ENCODE data around the gene PRPH2. TPM values are rescaled to one million over a fixed set of nuclear protein-coding genes. Genes with fewer than 3 reads are reported as not detected.
A peak's percentile ranks its signal among the peaks of the same experiment; 100 is the strongest.

Gene PRPH2
- total and polyA plus RNA-seq, 2 of the 13 experiments (the other 11 are each of a cell fraction or from before 2014, with no cell fraction given) = 0.03 to 0.04 TPM

- TF ChIP-seq PRDM4 (CRISPR knock-in tag; IDR thresholded peaks at IDR 0.05; ENCODE audit: borderline replicate concordance) (0 out of 2 replicates have a peak, but pooled peaks have one; percentile 76), UBTF (CRISPR knock-in tag; IDR thresholded peaks at IDR 0.05) (peak; percentile 67; the same call in 1 of the 2 replicates), ZFP37 (CRISPR knock-in tag; IDR thresholded peaks at IDR 0.05; ENCODE audit: borderline replicate concordance) (no peak), NFE2L1 (CRISPR knock-in tag; IDR thresholded peaks at IDR 0.05; ENCODE audit: borderline replicate concordance) (no peak), MXD3 (CRISPR knock-in tag; IDR thresholded peaks at IDR 0.05) (peak; percentile 65), PHF5A (CRISPR knock-in tag; IDR thresholded peaks at IDR 0.05; ENCODE audit: low read depth, unreplicated experiment) (peak; percentile 59), TBX2 (CRISPR knock-in tag; IDR thresholded peaks at IDR 0.05; ENCODE audit: borderline replicate concordance) (peak; percentile 49; the same call in 1 of the 2 replicates), ARNT2 (CRISPR knock-in tag; IDR thresholded peaks at IDR 0.05; ENCODE audit: low read depth) (peak; percentile 47; the same call in 1 of the 2 replicates), ZNF234 (CRISPR knock-in tag; conservative IDR thresholded peaks at IDR 0.05) (no peak), CEBPB (IDR thresholded peaks at IDR 0.05; ENCODE audit: borderline replicate concordance, low read depth, low read length) (no peak), NCOA5 (CRISPR knock-in tag; IDR thresholded peaks at IDR 0.05) (no peak), KLF15 (CRISPR knock-in tag; IDR thresholded peaks at IDR 0.05; ENCODE audit: borderline replicate concordance) (no peak), NFE2L2 (IDR thresholded peaks at IDR 0.05; ENCODE audit: low read length) (no peak), ELF3 (CRISPR knock-in tag; IDR thresholded peaks at IDR 0.05) (peak; percentile 87), STAG1 (CRISPR knock-in tag; IDR thresholded peaks at IDR 0.05) (no peak), ATRX (CRISPR knock-in tag; IDR thresholded peaks at IDR 0.05; ENCODE audit: borderline replicate concordance) (no peak), CHD2 (IDR thresholded peaks at IDR 0.05; ENCODE audit: low read depth, low read length) (peak; percentile 63), CCAR2 (optimal IDR thresholded peaks at IDR 0.05; ENCODE audit: low read depth, low read length) (no peak), PHB2 (IDR thresholded peaks at IDR 0.05; ENCODE audit: partially characterized antibody) (no peak), STAT6 (CRISPR knock-in tag; IDR thresholded peaks at IDR 0.05; ENCODE audit: borderline replicate concordance) (no peak)
Measured at GRCh38 chr6:42745640-42746462, 23.5 kb upstream of the PRPH2 start, which contains the start of gene TBCC (continued).
